HG03025 (cell line): ENCODE results near the gene TMEM184A.

Source experiments
- ATAC-seq: cut with Tn5 transposase; IDR thresholded peaks from one replicate; pipeline ENCODE4 v1.9.1; 2021; ENCODE audit warnings: mild to moderate bottlenecking, moderate library complexity; ENCODE audit not compliant: unreplicated experiment, low FRiP score

The TMEM184A gene

GRCh38 chr7:1541431-1542162 is 14.4 kb downstream of the TMEM184A start:
- no peak for ATAC-seq

GRCh38 chr7:1540776-1541271 is 15.2 kb downstream of the TMEM184A start:
- no peak for ATAC-seq

- ATAC-seq = no peak
Observed at GRCh38 chr7:1539882-1540775, 15.9 kb downstream of the TMEM184A start.

- no peak for ATAC-seq
Observed at GRCh38 chr7:1539181-1539881, 16.7 kb downstream of the TMEM184A start.

- ATAC-seq = no peak
Observed at GRCh38 chr7:1538544-1539180, 17.3 kb downstream of the TMEM184A start.

GRCh38 chr7:1537535-1538412 is 18.2 kb downstream of the TMEM184A start:
- ATAC-seq = no peak

GRCh38 chr7:1536743-1537534 is 19.1 kb downstream of the TMEM184A start:
- no peak for ATAC-seq

GRCh38 chr7:1536455-1536742 is 19.6 kb downstream of the TMEM184A start:
- ATAC-seq = no peak

GRCh38 chr7:1535701-1536454 is 20.1 kb downstream of the TMEM184A start:
- no peak for ATAC-seq

GRCh38 chr7:1535100-1535458 is 20.9 kb downstream of the TMEM184A start:
- ATAC-seq = no peak

- ATAC-seq = no peak
Observed at GRCh38 chr7:1534330-1535099, 21.5 kb downstream of the TMEM184A start.

GRCh38 chr7:1533547-1534329 is 22.3 kb downstream of the TMEM184A start:
- ATAC-seq = no peak

GRCh38 chr7:1533255-1533546 is 22.8 kb downstream of the TMEM184A start:
- no peak for ATAC-seq

GRCh38 chr7:1532456-1533254 is 23.4 kb downstream of the TMEM184A start:
- ATAC-seq = no peak

- ATAC-seq = no peak
Observed at GRCh38 chr7:1531979-1532455, 24.0 kb downstream of the TMEM184A start.
